ENCODE results near the gene KRT73.

KRT73 gene

GRCh38 chr12:52645120-52645761 lies 26.9 kb upstream of the KRT73 start:
- DNase-seq (ENCODE audit: low read depth), result no peak

GRCh38 chr12:52644078-52644415 lies 25.7 kb upstream of the KRT73 start:
- no peak for DNase-seq (ENCODE audit: low read depth)

GRCh38 chr12:52643233-52644077 lies 25.1 kb upstream of the KRT73 start:
- no peak for DNase-seq (ENCODE audit: low read depth)

- no peak for DNase-seq (ENCODE audit: low read depth)
Observed at GRCh38 chr12:52641468-52641867, 23.1 kb upstream of the KRT73 start.

GRCh38 chr12:52637299-52637698 lies 18.9 kb upstream of the KRT73 start:
- no peak for DNase-seq (ENCODE audit: low read depth)

- no peak for DNase-seq (ENCODE audit: low read depth)
Observed at GRCh38 chr12:52636592-52637258, 18.4 kb upstream of the KRT73 start.

- no peak for DNase-seq (ENCODE audit: low read depth)
Observed at GRCh38 chr12:52636189-52636588, 17.8 kb upstream of the KRT73 start.

- DNase-seq (ENCODE audit: low read depth), result no peak
Observed at GRCh38 chr12:52634266-52635056, 16.1 kb upstream of the KRT73 start.

- no peak for DNase-seq (ENCODE audit: low read depth)
Observed at GRCh38 chr12:52633383-52633782, 15.0 kb upstream of the KRT73 start.

GRCh38 chr12:52632656-52633055 lies 14.3 kb upstream of the KRT73 start:
- no peak for DNase-seq (ENCODE audit: low read depth)

GRCh38 chr12:52631676-52632459 lies 13.5 kb upstream of the KRT73 start:
- no peak for DNase-seq (ENCODE audit: low read depth)

GRCh38 chr12:52631264-52631663 lies 12.9 kb upstream of the KRT73 start:
- DNase-seq (ENCODE audit: low read depth), result no peak

- DNase-seq (ENCODE audit: low read depth), result no peak
Observed at GRCh38 chr12:52630599-52631200, 12.3 kb upstream of the KRT73 start.

GRCh38 chr12:52630008-52630500 lies 11.7 kb upstream of the KRT73 start:
- no peak for DNase-seq (ENCODE audit: low read depth)

- DNase-seq (ENCODE audit: low read depth), result no peak
Observed at GRCh38 chr12:52629281-52630007, 11.1 kb upstream of the KRT73 start.

- no peak for DNase-seq (ENCODE audit: low read depth)
Observed at GRCh38 chr12:52628841-52629240, 10.5 kb upstream of the KRT73 start.

- no peak for DNase-seq (ENCODE audit: low read depth)
Observed at GRCh38 chr12:52628111-52628507, 9.8 kb upstream of the KRT73 start.

GRCh38 chr12:52627395-52628110 lies 9.2 kb upstream of the KRT73 start:
- DNase-seq (ENCODE audit: low read depth), result no peak

GRCh38 chr12:52622349-52622748 lies 4.0 kb upstream of the KRT73 start:
- no peak for DNase-seq (ENCODE audit: low read depth)

GRCh38 chr12:52618866-52619265 lies 507 bp upstream of the KRT73 start:
- no peak for DNase-seq (ENCODE audit: low read depth)
